Type B pancreatic cell (in vitro differentiated cells): Measurements from ENCODE around the gene HELZ2. TPM values are rescaled to one million over a fixed set of nuclear protein-coding genes. Genes with fewer than 3 reads are reported as not detected.

Experiments
- DNase-seq: peaks from one replicate; pipeline ENCODE4 v3.0.0; 2021; ENCODE audit warnings: mixed read lengths; ENCODE audit not compliant: unreplicated experiment; ENCODE audit errors: extremely low spot score
- H3K27ac Mint-ChIP-seq: 2 replicates; pipeline ENCODE4 v1.8.0; 2021; ENCODE audit warnings: mild to moderate bottlenecking, mixed read lengths
- H3K27me3 Mint-ChIP-seq: 2 replicates; pipeline ENCODE4 v1.8.0; 2021; ENCODE audit warnings: mixed read lengths
- H3K36me3 Mint-ChIP-seq: 2 replicates; pipeline ENCODE4 v1.8.0; 2021; ENCODE audit warnings: mixed read lengths
- H3K4me1 Mint-ChIP-seq: one replicate; pipeline ENCODE4 v1.8.0; 2021; ENCODE audit warnings: mixed read lengths; ENCODE audit not compliant: unreplicated experiment
- H3K4me3 Mint-ChIP-seq: 2 replicates; pipeline ENCODE4 v1.8.0; 2021; ENCODE audit warnings: mild to moderate bottlenecking, mixed read lengths
- H3K9me3 Mint-ChIP-seq: 2 replicates; pipeline ENCODE4 v1.8.0; 2021; ENCODE audit warnings: mixed read lengths
- total RNA-seq: library from RNA; stranded (reverse); gene quantifications from 2 replicates; pipeline ENCODE4 v1.2.1, GENCODE V29; 2021; ENCODE audit warnings: low replicate concordance
- TF ChIP-seq, protein P1 (sequence below): fragments of 200-600 bp; sonication (generic); conservative IDR thresholded peaks from 2 replicates; pipeline ENCODE4 v1.5.0; 2021; ENCODE audit warnings: antibody characterized with exemption, mild to moderate bottlenecking

Gene HELZ2
- total RNA-seq, 1 donor from 2014 or later: 24.2 TPM

DNA sequence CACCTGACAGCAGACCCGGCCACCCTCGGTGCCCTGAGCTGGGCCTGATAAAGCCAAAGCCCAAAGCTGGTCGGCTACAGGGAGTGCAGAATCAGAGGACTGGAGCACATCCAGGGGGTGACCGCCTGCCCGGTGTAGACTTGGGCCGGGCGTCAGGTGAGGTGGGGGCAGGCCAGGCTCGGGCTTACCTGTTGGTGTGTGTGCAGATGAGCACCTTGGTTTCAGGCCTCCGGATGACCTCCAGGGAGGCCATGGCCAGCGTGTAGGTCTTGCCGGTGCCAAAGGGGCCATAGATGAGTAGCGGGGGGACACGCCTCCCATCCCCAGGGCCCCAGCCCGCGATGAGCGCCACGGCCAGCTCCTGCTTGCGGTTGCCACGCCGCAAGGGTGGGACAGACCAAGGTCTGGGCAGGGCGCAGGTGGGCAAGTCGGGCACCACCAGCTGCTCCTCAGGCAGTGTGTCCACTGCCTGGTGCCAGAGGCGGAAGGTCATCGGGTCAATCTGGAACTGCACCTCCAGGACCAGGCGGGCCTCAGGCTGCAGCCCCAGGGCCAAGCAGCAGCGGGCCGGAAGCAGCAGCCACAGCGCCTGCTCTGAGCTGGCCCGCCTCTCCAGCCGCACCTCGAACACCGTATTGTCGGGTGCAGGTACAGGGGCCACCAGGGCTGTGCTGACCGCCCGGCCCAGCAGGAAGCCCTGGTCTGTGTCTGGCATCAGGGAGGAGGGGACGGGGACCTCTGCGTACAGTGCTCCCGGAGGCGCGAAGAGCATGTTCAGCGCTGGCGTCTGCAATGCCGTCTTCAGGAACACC is 5.7 kb downstream of the HELZ2 start:
- Mint-ChIP-seq H3K4me1 (no peaks in the 10 kb centered on the region), H3K27ac (no peak overlapping the region), H3K27me3 (no peaks in the 10 kb centered on the region), H3K4me3 (no peak overlapping the region), H3K36me3 (no peaks in the 10 kb centered on the region), H3K9me3 (no peaks in the 10 kb centered on the region)
- TF ChIP-seq, protein P1, sequence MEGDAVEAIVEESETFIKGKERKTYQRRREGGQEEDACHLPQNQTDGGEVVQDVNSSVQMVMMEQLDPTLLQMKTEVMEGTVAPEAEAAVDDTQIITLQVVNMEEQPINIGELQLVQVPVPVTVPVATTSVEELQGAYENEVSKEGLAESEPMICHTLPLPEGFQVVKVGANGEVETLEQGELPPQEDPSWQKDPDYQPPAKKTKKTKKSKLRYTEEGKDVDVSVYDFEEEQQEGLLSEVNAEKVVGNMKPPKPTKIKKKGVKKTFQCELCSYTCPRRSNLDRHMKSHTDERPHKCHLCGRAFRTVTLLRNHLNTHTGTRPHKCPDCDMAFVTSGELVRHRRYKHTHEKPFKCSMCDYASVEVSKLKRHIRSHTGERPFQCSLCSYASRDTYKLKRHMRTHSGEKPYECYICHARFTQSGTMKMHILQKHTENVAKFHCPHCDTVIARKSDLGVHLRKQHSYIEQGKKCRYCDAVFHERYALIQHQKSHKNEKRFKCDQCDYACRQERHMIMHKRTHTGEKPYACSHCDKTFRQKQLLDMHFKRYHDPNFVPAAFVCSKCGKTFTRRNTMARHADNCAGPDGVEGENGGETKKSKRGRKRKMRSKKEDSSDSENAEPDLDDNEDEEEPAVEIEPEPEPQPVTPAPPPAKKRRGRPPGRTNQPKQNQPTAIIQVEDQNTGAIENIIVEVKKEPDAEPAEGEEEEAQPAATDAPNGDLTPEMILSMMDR: no peak
- DNase-seq: no peak

DNA sequence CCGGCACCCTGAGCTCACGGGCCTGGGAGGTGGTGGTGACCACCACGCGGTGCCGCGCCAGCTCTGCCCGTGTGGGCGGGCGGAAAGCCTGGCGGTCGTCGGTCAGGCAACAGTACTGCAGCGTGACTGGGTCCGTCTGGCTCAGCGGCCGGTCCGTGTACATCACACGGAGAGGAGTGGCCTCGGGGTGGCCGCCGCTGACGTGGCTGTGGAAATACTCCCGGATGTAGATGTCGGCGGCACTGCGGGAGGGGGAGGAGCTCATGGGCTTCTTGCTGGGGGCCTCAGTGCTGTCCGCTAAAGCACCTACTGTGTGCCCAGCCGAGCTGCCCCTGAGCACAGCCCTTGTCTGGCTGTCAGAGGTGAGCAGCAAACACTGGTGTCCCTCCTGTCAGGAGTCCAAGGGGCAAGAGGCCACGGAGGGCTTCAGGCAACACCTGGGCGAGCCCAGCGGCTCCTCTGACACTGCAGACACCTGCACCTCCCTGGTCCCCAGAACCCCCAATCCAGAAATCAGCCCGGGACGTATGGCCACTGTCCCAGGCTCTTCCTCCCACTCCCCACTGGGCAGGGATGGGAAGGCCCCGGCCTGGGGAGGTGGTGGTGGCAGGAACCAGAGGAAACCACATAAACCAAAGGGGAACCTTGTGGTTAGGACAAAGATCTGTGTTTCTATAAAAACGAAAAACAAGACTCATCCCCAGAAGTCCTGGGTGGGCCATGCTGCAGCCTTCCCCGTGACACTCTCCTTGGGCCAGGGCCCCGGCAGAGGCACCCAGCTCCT is 6.5 kb downstream of the HELZ2 start:
- Mint-ChIP-seq H3K27me3 (no peaks in the 10 kb centered on the region), H3K9me3 (no peaks in the 10 kb centered on the region), H3K4me3 (no peak overlapping the region), H3K36me3 (no peaks in the 10 kb centered on the region), H3K4me1 (no peaks in the 10 kb centered on the region), H3K27ac (no peak overlapping the region)
- no peak for DNase-seq
- TF ChIP-seq, protein P1: no peak

DNA sequence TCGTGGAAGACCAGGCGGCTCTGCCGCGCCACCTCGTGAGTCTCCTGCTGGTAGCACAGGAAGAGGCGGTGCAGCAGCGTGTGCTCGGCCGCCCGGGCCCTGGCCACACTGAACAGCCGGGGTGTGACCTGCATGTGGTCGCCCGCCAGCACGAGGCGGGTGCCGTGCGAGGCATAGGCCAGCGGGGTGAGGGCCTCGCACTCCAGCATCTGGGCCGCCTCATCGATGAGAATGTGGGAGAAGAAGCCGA is 7.0 kb downstream of the HELZ2 start:
- Mint-ChIP-seq H3K4me1 (no peaks in the 10 kb centered on the region), H3K9me3 (no peaks in the 10 kb centered on the region), H3K27ac (no peak overlapping the region), H3K36me3 (no peaks in the 10 kb centered on the region), H3K4me3 (no peak overlapping the region), H3K27me3 (no peaks in the 10 kb centered on the region)
- no peak for DNase-seq
- TF ChIP-seq, protein P1: no peak

DNA sequence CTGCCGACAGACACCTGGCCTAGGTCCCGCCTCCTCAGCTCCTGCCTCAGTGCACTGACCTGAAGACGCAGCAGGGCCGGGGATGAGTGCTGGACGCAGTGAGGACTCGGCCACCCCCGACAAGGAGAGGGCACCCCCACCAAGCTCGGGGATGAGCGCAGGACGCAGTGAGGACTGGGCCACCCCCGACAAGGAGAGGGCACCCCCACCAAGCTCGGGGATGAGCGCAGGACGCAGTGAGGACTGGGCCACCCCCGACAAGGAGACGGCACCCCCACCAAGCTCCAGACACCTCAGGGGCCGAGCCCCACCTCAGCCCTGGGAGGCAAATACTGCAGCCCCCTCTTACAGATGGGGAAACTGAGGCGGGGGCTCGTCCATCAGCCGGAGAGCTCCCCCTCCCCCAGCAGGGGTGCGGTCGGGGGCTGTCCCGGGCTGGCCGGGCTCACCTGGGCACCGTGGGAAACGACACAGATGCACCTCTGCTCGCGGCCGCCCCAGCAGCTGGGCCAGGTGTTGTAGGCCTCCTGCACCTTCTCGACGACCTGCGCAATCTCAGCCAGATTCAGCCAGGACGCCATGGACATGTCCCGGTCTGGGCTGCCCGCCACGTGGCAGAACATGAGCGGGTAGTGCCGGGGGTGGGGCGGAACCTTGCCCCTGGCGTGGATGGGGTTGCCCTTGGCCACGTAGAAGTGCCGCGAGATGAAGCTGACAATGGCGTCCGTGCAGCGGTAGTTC is 7.5 kb downstream of the HELZ2 start:
- no peaks in the 10 kb centered on the region for H3K27me3 Mint-ChIP-seq
- DNase-seq: no peak
- no peaks in the 10 kb centered on the region for H3K9me3 Mint-ChIP-seq
- TF ChIP-seq, protein P1: no peak
- H3K27ac Mint-ChIP-seq: no peak overlapping the region
- no peak overlapping the region for H3K4me3 Mint-ChIP-seq
- H3K36me3 Mint-ChIP-seq: no peaks in the 10 kb centered on the region
- no peaks in the 10 kb centered on the region for H3K4me1 Mint-ChIP-seq

DNA sequence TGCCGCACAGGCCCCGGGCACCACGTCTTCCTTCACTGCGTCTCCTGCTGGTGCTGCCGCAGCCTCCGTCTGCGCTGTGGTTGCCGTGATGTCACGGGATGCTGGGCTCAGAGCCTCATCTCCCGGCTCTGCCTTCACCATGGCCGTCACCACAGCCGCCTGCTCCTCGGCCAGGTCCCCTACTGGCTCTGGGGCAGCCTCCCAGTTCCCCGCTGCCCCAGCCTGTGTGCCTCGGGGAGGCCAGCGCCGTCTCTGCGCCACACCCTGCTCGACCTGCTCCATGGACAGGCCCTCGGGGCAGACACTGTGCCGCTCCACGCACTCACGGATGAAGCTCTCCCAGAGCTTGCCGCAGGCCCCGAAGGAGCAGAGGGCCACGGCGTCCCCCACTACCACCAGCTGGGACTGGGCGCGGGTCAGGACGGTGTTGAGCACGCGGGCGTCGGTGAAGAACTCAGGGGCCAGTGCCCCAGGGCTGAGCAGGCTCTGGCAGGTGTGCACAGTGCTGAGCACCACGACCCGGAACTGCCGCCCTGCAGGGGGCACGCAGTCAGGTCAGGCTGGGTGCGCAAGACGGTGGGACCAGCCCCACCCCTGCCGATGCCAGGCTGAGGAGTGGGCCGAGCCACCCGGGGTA is 8.2 kb downstream of the HELZ2 start:
- Mint-ChIP-seq H3K4me1 (no peaks in the 10 kb centered on the region), H3K9me3 (no peaks in the 10 kb centered on the region), H3K27me3 (no peaks in the 10 kb centered on the region), H3K36me3 (no peaks in the 10 kb centered on the region), H3K4me3 (no peak overlapping the region), H3K27ac (no peak overlapping the region)
- DNase-seq: no peak
- TF ChIP-seq, protein P1: no peak
